HCT116 (cell line): Measurements from ENCODE around the gene NNT. TPM values are rescaled to one million over a fixed set of nuclear protein-coding genes. Genes with fewer than 3 reads are reported as not detected.

Experiments used
- ATAC-seq: fragments of 200-7000 bp; cut with Tn5 transposase; 2 replicates; pipeline ENCODE4 v1.9.1; 2020; ENCODE audit warnings: mild to moderate bottlenecking, moderate library complexity
- BruUV-seq: library from RNA; stranded (reverse); fragments of 400-500 nt; replicated peaks from 2 replicates; lab custom pipeline; 2021; lab: Mats Ljungman, UMichigan
- CTCF ChIA-PET: fragments of 300-600 bp; sonication (Branson Sonifier 250); formaldehyde crosslinking; loops from one replicate; lab custom pipeline; 2021; ENCODE audit warnings: antibody characterized with exemption; lab: Charles Lee
- POLR2A ChIA-PET: fragments of 300-600, 350-600 bp; sonication (Branson Sonifier 250); formaldehyde crosslinking; loops from one replicate; lab custom pipeline; 2021; ENCODE audit warnings: antibody characterized with exemption; lab: Charles Lee
- RAD21 ChIA-PET, 2 experiments: fragments of 300-600 bp; sonication (Branson Sonifier 250); formaldehyde crosslinking; loops; one replicate each; lab custom pipeline; 2023; ENCODE audit warnings: low total read pairs in 2 of 2; ENCODE audit not compliant: uncharacterized antibody in 2 of 2, unreplicated experiment in 2 of 2, low non-redundant PET in 1 of 2; lab: Charles Lee
- DNase-seq: peaks from one replicate; pipeline ENCODE4 v3.0.0-alpha.2; 2010; ENCODE audit warnings: low read depth, low spot score
- H2AFZ ChIP-seq: fragments of 200-600 bp; shearing (Covaris generic), sonication (generic); 2 replicates; pipeline ENCODE4 v1.6.1; 2017; ENCODE audit warnings: low read depth, mixed run types, mixed read lengths, antibody characterized with exemption, low read length; ENCODE audit not compliant: poor library complexity, severe bottlenecking
- H3K27ac ChIP-seq: 2 replicates; pipeline ENCODE4 v1.5.1; 2012; ENCODE audit warnings: low read depth, low read length
- H3K27me3 ChIP-seq: fragments of 200-600 bp; sonication (generic); 2 replicates; pipeline ENCODE4 v1.6.1; 2016; ENCODE audit warnings: mixed run types, low read length, mixed read lengths; ENCODE audit not compliant: insufficient read depth
- H3K36me3 ChIP-seq, 2 experiments: fragments of 200-500 bp in 1 of 2; fragments of 200-600 bp in 1 of 2; sonication (Bioruptor generic) in 1 of 2; sonication (generic) in 1 of 2; 2 replicates each; pipeline versions ENCODE4 v1.5.1 to v1.6.1; 2014 to 2016; ENCODE audit warnings: low read length in 2 of 2, inconsistent platforms in 1 of 2, mixed read lengths in 1 of 2, mixed run types in 1 of 2; ENCODE audit not compliant: insufficient read depth in 2 of 2, control insufficient read depth in 1 of 2
- H3K4me1 ChIP-seq, 2 experiments: fragments of 200-600 bp in 1 of 2; sonication (generic) in 1 of 2; 2 replicates each; pipeline versions ENCODE4 v1.5.1 to v1.6.1; 2012 to 2017; ENCODE audit warnings: low read length in 2 of 2, inconsistent platforms in 1 of 2, mild to moderate bottlenecking in 1 of 2, mixed read lengths in 1 of 2, mixed run types in 1 of 2, moderate library complexity in 1 of 2; ENCODE audit not compliant: insufficient read depth in 2 of 2, control insufficient read depth in 1 of 2
- H3K4me2 ChIP-seq: fragments of 200-600 bp; sonication (generic); 2 replicates; pipeline ENCODE4 v1.6.1; 2017; ENCODE audit warnings: mixed run types, low read length, mixed read lengths
- H3K4me3 ChIP-seq, 2 experiments: fragments of 200-600 bp in 1 of 2; sonication (generic) in 1 of 2; replicated peaks in 1 of 2; 2 replicates each; pipeline ENCODE4 v1.5.1; 2011 to 2016; ENCODE audit warnings: low read length in 2 of 2, control low read depth in 1 of 2, low read depth in 1 of 2, mild to moderate bottlenecking in 1 of 2, mixed read lengths in 1 of 2, mixed run types in 1 of 2
- H3K79me2 ChIP-seq: fragments of 200-600 bp; sonication (generic); 2 replicates; pipeline ENCODE4 v1.6.1; 2017; ENCODE audit warnings: mild to moderate bottlenecking, mixed run types, low read length, moderate library complexity, mixed read lengths; ENCODE audit not compliant: insufficient read depth
- H3K9ac ChIP-seq: fragments of 200-600 bp; sonication (generic); 2 replicates; pipeline ENCODE4 v1.6.1; 2016; ENCODE audit warnings: low read length, mixed read lengths
- H3K9me2 ChIP-seq: fragments of 200-600 bp; sonication (generic), shearing (Covaris generic); 2 replicates; pipeline ENCODE4 v1.6.1; 2017; ENCODE audit warnings: mixed run types, mild to moderate bottlenecking, moderate library complexity; ENCODE audit not compliant: insufficient read depth
- H3K9me3 ChIP-seq, 2 experiments: fragments of 200-500 bp in 1 of 2; fragments of 200-600 bp in 1 of 2; sonication (Bioruptor generic) in 1 of 2; sonication (generic) in 1 of 2; 2 replicates each; pipeline ENCODE4 v1.6.1; 2014 to 2017; ENCODE audit warnings: low read length in 2 of 2, mixed read lengths in 2 of 2, inconsistent platforms in 1 of 2, low read depth in 1 of 2, mild to moderate bottlenecking in 1 of 2, mixed run types in 1 of 2, moderate library complexity in 1 of 2; ENCODE audit not compliant: control insufficient read depth in 1 of 2, insufficient read depth in 1 of 2
- H4K20me1 ChIP-seq: fragments of 200-600 bp; sonication (generic), shearing (Covaris generic); 2 replicates; pipeline ENCODE4 v1.6.1; 2017; ENCODE audit warnings: mixed run types, mild to moderate bottlenecking, moderate library complexity; ENCODE audit not compliant: insufficient read depth
- EGR1 ChIP-seq: IDR thresholded peaks from 2 replicates; pipeline ENCODE4 v1.6.1; 2012; ENCODE audit warnings: low read depth
- EZH2phosphoT487 ChIP-seq: fragments of 200-600 bp; IDR thresholded peaks from 2 replicates; pipeline ENCODE4 v1.6.1; 2018; ENCODE audit warnings: antibody characterized with exemption, borderline replicate concordance
- JUND ChIP-seq: IDR thresholded peaks from 2 replicates; pipeline ENCODE4 v1.6.1; 2012
- POLR2AphosphoS5 ChIP-seq: IDR thresholded peaks from 2 replicates; pipeline ENCODE4 v1.6.1; 2011; ENCODE audit warnings: mild to moderate bottlenecking, low read depth, low read length, moderate library complexity
- TCF7L2 ChIP-seq: IDR thresholded peaks from 2 replicates; pipeline ENCODE4 v1.7.0; 2011; ENCODE audit warnings: borderline replicate concordance, inconsistent platforms; ENCODE audit not compliant: insufficient read depth, insufficient read length; ENCODE audit errors: extremely low read depth
- YY1 ChIP-seq: IDR thresholded peaks from 2 replicates; pipeline ENCODE4 v1.6.1; 2011; ENCODE audit warnings: low read length, low read depth, moderate library complexity, mild to moderate bottlenecking; ENCODE audit not compliant: insufficient replicate concordance; ENCODE audit errors: extremely low read depth
- intact Hi-C: fragments of 100-400 bp; cut with micrococcal nuclease; formaldehyde crosslinking; loops from 2 replicates; pipeline ENCODE4 v1.10.0; 2022
- total RNA-seq: library from RNA; stranded (reverse); gene quantifications from one replicate; pipeline ENCODE4 v1.2.1, GENCODE V29; 2021; ENCODE audit not compliant: unreplicated experiment
- TF ChIP-seq, protein P1 (sequence below): IDR thresholded peaks from 2 replicates; pipeline ENCODE4 v1.6.1; 2011; ENCODE audit warnings: mild to moderate bottlenecking, low read length, moderate library complexity; ENCODE audit not compliant: insufficient replicate concordance; ENCODE audit errors: extremely low read depth
- TF ChIP-seq, protein P2 (sequence below): IDR thresholded peaks from 2 replicates; pipeline ENCODE4 v1.6.1; 2012; ENCODE audit warnings: low read depth
- TF ChIP-seq, protein P3 (sequence below): IDR thresholded peaks from 2 replicates; pipeline ENCODE4 v1.6.1; 2012

Gene NNT
- total RNA-seq, 1 experiment from 2014 or later: 0.32 TPM

DNA sequence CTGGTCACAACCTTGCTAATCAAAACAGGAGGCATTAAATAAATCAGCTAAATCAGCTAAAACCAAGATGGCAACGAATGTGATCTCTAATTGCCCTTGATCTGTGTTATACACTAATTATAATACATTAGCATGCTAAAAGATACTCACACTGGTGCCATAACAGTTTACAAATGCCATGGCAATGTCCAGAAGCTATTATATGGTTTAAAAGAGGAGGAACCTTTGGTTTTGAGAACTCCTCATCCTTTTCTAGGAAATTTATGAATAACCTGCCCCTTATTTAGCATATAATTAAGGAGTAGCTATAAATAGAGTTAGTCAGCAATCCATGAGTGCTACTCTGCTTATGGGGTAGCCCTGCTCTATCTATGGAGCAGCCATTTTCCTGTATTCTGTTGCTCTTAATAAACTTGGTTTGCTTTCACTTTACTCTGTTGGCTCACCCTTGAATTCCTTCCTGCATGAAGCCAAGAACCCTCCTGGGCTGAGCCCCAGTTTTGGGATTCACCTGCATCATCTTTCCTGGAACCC lies 18.7 kb upstream of the NNT start:
- H3K27me3 ChIP-seq: no peaks in the 10 kb centered on the region
- POLR2A ChIA-PET: no interaction called here
- BruUV-seq: no TSS peak
- H3K79me2 ChIP-seq: no peaks in the 10 kb centered on the region
- no peak overlapping the region for H3K27ac ChIP-seq
- no peak overlapping the region for H2AFZ ChIP-seq
- no peak overlapping the region for H3K4me3 ChIP-seq
- no peak for TF ChIP-seq TCF7L2
- TF ChIP-seq, all 23 proteins: peak for 0
- ChIA-PET CTCF (no interaction called here), RAD21 (no interaction called here)
- intact Hi-C loops: no loop called here
- H3K4me1 ChIP-seq: no peaks in the 10 kb centered on the region
- no peak for ATAC-seq
- H4K20me1 ChIP-seq: no peaks in the 10 kb centered on the region
- no peaks in the 10 kb centered on the region for H3K36me3 ChIP-seq
- no peak overlapping the region for H3K9ac ChIP-seq
- H3K9me3 ChIP-seq: no peaks in the 10 kb centered on the region
- H3K9me2 ChIP-seq: no peaks in the 10 kb centered on the region
- no peak overlapping the region for H3K4me2 ChIP-seq
- no peak for DNase-seq

DNA sequence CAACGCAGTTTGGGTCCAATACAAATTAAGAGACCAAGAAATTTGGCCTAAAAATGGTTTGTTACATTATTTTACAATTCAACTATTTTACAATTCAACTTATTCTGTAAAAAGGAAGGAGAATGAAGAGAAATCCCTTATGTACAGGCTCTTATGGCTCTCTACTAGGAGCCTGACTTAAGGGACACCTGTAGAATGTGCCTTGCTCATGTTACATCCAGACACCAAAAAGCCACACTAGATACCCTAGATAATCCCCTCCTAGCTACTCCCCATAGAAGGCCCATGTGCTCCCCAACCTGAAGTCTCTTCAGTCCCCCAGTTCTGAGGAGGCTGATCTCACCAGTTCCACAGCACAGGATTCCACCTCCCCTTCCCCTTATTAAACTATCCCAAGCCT lies 14.1 kb upstream of the NNT start:
- RAD21 ChIA-PET: no interaction called here
- intact Hi-C loops: no loop called here

More for the DNA sequence above, 14.1 kb upstream of the NNT start:
- no peaks in the 10 kb centered on the region for H3K9me2 ChIP-seq
- H3K9ac ChIP-seq: no peak overlapping the region
- POLR2A ChIA-PET: no interaction called here
- CTCF ChIA-PET: no interaction called here
- H3K79me2 ChIP-seq: no peaks in the 10 kb centered on the region
- no peaks in the 10 kb centered on the region for H3K4me1 ChIP-seq
- no peak for DNase-seq
- BruUV-seq: no TSS peak
- no peaks in the 10 kb centered on the region for H4K20me1 ChIP-seq
- H3K36me3 ChIP-seq: no peaks in the 10 kb centered on the region
- ATAC-seq: no peak
- no peak overlapping the region for H3K27ac ChIP-seq
- no peak overlapping the region for H2AFZ ChIP-seq
- no peak overlapping the region for H3K4me3 ChIP-seq
- no peaks in the 10 kb centered on the region for H3K27me3 ChIP-seq
- no peaks in the 10 kb centered on the region for H3K9me3 ChIP-seq
- no peak overlapping the region for H3K4me2 ChIP-seq
- no peak for TF ChIP-seq POLR2AphosphoS5
- TF ChIP-seq YY1: no peak
- TF ChIP-seq, protein P1, sequence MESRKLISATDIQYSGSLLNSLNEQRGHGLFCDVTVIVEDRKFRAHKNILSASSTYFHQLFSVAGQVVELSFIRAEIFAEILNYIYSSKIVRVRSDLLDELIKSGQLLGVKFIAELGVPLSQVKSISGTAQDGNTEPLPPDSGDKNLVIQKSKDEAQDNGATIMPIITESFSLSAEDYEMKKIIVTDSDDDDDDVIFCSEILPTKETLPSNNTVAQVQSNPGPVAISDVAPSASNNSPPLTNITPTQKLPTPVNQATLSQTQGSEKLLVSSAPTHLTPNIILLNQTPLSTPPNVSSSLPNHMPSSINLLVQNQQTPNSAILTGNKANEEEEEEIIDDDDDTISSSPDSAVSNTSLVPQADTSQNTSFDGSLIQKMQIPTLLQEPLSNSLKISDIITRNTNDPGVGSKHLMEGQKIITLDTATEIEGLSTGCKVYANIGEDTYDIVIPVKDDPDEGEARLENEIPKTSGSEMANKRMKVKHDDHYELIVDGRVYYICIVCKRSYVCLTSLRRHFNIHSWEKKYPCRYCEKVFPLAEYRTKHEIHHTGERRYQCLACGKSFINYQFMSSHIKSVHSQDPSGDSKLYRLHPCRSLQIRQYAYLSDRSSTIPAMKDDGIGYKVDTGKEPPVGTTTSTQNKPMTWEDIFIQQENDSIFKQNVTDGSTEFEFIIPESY: no peak
- no peak for TF ChIP-seq EGR1
- no peak for TF ChIP-seq JUND
- TF ChIP-seq, protein P2, sequence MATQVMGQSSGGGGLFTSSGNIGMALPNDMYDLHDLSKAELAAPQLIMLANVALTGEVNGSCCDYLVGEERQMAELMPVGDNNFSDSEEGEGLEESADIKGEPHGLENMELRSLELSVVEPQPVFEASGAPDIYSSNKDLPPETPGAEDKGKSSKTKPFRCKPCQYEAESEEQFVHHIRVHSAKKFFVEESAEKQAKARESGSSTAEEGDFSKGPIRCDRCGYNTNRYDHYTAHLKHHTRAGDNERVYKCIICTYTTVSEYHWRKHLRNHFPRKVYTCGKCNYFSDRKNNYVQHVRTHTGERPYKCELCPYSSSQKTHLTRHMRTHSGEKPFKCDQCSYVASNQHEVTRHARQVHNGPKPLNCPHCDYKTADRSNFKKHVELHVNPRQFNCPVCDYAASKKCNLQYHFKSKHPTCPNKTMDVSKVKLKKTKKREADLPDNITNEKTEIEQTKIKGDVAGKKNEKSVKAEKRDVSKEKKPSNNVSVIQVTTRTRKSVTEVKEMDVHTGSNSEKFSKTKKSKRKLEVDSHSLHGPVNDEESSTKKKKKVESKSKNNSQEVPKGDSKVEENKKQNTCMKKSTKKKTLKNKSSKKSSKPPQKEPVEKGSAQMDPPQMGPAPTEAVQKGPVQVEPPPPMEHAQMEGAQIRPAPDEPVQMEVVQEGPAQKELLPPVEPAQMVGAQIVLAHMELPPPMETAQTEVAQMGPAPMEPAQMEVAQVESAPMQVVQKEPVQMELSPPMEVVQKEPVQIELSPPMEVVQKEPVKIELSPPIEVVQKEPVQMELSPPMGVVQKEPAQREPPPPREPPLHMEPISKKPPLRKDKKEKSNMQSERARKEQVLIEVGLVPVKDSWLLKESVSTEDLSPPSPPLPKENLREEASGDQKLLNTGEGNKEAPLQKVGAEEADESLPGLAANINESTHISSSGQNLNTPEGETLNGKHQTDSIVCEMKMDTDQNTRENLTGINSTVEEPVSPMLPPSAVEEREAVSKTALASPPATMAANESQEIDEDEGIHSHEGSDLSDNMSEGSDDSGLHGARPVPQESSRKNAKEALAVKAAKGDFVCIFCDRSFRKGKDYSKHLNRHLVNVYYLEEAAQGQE: no peak
- TF ChIP-seq, protein P3, sequence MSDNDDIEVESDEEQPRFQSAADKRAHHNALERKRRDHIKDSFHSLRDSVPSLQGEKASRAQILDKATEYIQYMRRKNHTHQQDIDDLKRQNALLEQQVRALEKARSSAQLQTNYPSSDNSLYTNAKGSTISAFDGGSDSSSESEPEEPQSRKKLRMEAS: no peak
- no peak for TF ChIP-seq EZH2phosphoT487
